ENCODE data around the gene CMTM2.

DNA sequence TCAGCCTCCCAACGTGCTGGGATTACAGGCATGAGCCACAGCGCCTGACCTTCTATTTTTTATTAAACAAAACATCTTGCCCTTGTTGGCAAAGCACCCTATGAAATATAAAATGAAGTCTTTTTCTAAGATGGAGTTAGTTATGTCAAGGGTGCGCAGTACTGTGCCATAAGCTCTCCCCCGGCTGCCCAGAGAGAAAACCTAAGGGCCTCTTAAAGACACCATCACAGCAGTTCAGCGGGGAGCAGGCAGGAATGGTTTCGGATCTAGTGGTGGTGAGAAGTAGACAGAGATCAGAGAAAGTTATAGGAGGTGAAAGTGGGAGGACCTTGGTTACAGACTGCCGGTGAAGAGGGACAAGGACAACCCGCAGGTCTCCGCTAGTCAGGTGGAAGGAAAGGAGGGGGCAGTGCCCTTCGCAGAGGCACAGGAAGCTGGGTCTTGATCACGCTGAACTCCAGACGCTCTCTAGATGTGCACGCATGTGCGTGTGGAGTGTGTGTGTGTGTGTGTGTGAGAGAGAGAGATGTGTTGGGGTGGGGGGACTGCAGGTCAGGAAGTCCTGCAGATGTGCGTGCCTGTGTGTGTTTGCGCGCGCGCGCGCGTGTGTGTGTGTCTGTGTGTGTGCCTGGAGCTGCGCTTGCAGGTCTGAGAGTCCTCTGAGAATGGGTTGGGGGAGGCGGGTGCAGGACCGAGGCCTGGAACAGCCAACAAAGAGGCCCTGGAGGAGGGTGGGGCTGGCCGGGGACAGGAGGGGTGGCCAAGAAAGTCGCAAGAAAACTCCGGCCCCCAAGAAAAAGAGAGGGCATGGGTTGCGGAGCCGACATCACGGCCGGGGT, 24.5 kb downstream of the CMTM2 start:
- no peak for TF ChIP-seq CTCF (conservative IDR thresholded peaks at IDR 0.05; ENCODE audit: low read length)
- TF ChIP-seq EZH2phosphoT487 (IDR thresholded peaks at IDR 0.05; ENCODE audit: borderline replicate concordance), result no peak

Data from Loucy (cell line).